Measurements from ENCODE around the gene TCF7L1.
A peak's percentile ranks its signal among the peaks of the same experiment; 100 is the strongest.
"Not testable (repeated sequence)": the region's sequence is repeated elsewhere in the genome, so short reads cannot be mapped to it uniquely, and the experiment has no call there.

The TCF7L1 gene

DNA sequence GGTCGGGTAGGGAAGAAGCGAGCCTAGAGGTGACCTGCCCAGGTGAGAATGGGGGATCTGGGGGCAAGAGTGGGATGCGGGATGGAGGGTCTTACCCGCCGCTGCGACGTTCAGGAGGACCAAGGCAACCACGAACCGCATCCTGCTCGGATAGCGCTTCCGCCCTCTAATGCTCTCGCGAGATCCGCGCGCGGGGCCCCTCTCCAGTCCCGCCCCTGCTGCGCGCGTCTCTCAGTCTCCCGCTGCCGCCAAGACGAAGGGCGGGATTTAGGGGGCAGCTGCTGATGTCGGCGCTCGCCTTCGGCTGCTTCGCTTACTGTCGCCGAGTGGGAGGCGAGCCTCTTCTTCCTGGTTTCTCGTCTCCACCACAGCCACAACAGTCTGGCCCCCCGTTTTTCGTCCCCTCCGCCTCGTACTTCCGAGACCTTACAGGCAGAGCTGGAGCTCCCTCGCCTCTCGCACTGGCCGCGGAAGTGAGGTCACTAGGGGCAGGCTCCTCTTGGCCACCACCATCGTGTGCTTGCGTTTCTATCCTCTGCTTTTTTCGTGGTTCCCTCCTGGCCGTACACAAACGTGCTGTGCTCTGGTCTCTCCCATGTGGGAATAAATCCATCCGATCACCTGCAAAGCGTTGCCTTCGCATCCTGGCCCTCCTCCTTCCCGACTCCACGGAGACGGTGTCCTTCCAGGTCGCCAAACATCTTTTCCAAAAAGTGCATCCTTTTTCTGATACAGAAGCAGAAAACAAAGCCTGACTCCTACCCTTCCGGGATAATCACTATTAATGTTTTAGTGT, 194.8 kb downstream of the TCF7L1 start, which contains the start of gene TGOLN2:
TGOLN2 (minus strand) TSS at position 168 of the 796 bp plus-strand sequence; CDS start at position 141, 27 bp downstream.
- peak; percentile 90 for DNase-seq

DNA sequence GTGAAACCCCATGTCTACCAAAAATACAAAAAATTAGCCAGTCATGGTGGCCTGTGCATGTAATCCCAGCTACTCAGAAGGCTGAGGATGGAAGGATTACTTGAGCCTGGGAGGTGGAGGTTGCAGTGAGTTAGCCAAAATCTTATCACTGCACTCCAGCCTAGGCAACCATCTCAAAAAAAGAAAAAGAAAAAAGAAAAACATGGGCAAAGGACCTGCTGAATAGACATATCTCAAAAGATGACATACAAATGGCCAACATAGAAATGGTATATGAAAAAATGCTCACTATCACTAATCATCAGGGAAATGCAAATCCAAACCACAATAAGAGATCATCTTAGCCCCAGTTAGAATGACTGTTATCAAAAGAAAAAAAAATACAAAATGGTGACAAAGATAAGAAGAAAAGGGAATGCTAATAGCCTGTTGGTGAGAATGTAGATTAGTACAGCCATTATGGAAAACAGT, 196.0 kb downstream of the TCF7L1 start:
- no peak for DNase-seq

DNA sequence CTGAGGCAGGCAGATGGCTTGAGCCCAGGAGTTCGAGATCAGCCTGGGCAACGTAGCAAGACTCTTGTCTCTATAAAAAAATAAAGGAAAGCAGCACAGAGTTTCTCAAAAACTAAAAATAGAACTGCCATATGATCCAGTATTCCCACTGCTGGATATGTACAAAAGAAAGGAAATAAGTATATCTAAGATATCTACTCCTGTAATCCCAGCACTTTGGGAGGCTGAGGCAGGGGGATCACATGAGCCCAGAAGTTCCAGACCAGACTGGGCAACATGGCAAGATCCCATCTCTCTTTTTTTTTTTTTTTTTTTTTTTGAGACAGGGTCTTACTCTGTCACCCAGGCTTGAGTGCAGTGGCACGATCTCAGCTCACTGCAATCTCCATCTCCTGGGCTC, 196.5 kb downstream of the TCF7L1 start:
- not testable (repeated sequence) for DNase-seq

DNA sequence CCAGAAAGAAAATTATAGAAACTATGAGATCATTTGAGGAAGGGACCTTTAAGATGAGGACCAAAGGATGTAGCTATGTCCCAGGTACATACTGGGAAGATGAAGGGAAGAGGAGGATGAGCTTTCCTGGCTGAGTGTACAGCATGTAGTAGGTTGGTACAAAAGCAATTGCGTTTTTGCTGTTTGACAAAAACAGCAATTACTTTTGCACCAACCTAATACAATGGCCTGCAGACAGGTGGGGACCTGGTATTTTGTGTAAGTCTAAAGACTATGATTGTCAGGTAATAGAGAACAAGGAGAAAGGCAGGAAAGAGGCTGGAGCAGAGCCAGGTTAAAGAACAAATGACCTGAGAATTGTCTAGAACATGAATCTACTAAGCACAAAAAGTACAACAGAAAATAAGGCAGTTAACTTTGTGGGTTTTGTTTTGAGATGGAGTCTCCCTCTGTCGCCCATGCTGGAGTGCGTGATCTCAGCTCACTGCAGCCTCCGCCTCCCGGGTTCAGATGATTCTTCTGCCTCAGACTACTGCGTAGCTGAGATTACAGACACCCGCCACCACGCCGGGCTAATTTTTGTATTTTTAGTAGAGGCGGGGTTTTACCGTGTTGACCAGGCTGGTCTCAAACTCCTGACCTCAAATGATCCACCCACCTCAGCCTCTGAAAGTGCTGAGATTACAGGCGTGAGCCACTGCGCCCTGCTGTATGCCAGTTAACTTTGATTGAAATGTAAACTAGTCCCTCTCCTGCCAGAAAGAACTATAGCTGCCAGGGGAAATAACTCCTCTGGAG, 197.8 kb downstream of the TCF7L1 start:
- no peak for DNase-seq

DNA sequence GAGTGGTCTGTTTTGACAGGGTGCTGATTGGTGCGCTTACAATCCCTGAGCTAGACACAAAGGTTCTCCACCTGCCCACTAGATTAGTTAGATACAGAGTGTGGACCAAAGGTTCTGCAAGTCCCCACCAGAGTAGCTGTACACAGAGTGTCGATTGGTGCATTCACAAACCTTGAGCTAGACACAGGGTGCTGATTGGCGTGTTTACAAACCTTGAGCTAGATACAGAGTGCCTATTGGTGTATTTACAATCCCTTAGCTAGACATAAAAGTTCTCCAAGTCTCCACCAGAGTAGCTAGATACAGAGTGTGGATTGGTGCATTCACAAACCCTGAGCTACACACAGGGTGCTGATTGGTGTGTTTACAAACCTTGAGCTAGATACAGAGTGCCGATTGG, 200.7 kb downstream of the TCF7L1 start:
- not testable (repeated sequence) for DNase-seq

DNA sequence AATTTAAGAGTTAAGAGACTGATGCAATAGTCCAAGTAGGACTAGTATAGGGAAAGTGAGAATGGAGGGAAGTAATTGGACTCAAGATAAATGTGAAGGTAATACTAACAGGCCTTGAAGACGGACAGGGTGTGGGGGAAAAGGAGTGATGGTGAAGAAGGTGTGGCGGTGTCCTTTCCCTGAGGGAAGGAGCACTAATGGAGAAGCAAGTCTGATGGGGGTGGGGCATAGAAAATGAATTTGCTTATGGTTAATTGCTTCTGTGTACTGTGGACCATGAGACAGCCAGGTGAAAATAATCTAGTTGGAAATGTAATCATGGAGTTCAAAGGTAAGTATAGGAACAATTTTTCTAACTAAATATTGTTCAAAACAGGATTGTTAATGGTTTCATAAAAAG, 201.7 kb downstream of the TCF7L1 start:
- DNase-seq: no peak

DNA sequence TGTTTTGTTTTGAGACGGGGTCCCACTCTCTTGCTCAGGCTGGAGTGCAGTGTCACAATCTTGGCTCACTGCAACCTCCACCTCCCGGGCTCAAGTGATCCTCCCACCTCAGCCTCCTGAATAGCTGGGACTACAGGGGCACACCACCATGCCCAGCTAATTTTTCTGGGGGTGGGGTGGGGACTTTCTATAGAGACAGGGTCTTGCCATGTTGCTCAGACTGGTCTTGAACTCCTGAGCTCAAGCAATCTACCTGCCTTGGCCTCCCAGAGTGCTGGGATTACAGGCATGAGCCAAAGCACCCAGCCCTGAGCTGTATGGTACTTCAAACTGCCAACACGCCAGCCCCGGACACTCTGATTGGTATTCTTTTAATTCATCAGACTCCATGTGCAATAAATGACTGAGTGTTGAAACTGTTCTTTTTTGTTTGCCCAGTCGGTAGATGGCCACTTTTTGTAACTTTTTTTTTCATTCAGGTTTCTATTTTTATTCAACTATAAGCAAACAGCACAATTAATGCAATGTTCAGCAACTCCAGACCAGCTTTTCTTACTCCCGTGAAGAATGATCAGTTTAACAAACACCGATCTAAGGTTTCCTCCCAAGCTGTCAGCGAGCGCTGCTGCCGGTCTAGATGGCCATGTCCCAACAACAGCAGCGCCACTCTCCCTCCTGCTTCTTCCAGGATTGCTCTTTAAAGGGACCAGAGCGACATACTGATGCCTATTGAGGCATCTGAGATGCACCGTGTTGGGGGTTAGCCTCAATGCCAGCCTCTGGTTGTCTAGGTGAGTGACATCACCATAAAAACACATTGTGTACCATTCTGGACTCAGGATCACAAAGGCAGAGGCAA, 207.1 kb downstream of the TCF7L1 start:
- no peak for DNase-seq

DNA sequence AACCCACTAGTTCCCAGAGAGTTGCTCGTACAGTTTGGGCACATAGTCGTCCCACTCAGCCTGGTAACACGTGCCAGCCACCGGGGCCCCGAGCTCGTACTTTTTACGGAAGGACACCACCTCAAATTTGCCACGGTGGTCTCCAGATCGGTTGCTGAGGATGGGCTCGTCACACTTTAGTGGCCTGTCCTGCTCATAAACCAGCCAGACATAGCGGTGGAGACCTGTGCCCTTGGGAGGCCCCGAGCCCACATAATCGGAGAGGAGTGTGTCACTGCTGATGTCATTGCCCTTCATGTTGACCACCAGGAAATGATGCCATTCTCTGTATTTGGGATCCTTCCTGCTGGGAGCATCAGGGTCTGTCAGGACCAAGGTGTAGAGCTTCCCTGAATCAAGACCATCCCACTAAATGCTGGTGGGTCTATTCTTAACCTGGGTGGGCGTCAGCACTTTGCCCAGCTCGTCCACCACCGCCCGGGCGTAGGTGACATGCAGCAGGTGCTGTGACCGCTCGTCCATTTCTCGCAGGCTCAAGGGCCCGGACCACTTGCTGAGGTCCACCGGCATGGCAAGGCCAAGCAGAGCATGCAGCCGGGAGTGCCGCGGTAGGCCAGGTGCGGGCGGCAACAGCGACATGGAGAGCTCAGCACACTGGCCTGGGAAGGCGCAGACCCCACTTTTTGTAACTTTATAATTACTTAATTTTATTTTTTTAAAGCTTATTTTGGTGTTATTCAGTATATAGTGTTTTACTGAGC, 208.3 kb downstream of the TCF7L1 start:
- no peak for DNase-seq

DNA sequence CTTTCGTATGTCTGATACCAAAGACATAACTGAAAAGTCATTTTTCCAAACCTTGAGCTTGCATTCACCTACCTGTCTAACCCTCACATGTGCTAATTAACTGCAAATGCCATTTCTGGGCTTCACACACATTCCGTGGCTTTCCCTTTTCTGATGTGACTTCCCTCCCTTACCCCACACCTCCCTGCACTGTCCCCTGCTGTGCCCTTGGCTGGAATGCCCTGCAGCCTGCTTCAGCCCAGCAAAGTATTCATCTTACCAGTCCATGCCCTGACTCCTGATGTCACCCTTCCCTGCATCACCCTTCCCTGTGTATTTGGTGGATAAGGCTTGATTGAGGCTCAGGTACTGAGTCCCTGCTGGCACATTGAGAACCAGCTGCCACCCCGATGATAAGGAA, 209.0 kb downstream of the TCF7L1 start:
- no peak for DNase-seq

DNA sequence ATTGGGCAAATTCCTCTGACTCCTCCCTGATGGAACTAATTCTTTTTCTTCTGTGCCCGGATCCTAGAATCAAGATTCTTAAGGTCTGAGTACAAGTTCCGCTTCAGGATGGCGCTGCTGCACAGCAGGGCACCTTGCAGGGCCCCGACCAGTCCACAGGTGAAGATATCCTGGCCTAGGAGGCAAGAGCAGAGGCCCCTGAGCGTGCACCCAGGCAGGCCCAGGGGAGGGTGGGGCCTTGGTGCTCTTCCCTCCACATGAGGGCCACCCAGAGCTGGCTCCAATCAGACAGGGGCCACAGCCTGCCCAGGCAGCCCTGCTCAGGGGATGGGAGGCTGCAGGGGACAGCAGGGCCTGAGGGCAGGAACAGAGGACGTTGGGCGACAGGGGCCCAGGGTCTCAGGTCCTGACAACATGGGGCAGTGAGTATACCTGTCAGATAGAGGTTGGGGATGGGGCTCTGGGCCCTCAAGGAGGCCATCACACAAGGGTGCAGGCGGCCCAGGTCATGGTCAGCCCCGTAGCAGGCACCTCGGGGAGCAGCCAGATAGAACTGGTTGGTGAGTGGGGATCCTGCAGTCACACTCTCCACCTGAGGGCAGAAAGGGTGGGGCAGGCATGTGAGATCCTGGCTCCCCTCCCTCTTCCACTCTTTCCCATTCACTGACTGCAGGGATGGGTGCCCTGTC, 210.2 kb downstream of the TCF7L1 start:
- DNase-seq: not testable (repeated sequence)

DNA sequence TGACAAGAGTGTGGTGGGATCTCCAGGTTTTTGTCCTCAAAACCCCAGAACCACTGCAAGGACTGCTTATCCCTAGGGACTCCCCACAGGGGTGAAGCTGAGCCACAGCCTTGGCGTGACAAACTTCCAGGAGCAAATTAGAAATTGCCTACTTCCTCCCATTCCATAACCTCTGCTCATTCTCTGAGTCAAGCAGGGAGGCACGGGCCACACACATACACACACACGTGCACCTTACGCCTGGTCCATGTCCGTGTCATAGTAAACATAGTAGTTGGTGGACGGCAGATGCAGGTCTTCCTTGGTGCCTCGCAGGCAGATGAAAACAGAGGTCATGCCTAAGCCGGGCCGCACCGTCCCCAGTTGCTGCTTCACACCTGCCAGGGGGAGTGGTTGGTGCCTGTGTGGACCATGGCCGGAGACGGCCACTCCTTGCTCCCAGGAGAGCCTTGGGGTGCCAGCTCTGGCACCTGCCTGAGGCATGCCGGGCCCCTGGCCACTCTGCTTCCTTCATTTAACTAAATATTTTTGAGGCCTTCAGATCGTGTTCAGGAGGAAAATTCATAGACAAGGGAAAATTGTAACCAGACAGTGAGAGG, 211.3 kb downstream of the TCF7L1 start:
- no peak for DNase-seq

DNA sequence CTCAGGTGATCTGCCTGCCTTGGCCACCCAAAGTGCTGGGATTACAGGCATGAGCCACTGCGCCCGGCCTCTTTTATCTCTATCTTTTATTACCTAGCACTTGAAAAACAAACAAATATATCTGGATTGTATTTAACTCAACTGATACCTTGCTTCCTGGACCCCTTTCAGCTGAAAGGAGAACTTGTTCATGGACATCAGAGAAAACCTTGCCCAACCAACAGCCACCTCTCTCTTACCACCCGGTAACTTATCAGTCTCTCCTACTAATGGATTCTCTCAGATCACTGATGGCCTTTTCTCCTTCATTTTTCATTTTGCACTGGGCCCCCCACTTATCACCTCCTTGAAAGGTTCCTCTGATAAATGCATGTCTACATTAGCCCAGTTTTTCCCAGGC, 214.4 kb downstream of the TCF7L1 start:
- no peak for DNase-seq

DNA sequence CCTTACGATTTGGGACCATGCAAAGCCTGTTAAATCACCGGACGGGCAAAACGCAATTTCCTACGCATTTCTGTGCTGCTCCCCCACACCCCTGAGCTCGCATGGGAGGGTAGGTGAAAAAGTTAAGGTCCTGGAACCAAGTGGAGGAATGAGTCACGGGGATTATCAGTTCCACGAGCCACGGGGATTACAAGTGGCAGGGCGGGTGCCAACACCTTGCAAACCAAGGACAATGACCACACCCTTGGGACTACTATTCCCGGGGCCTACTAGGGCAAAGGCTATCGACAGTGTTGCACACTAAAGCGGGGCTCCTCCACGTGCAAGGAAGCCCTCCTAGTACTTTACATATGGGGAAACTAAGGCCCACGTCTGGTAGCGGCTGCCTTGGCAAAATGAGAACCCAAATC, 220.7 kb downstream of the TCF7L1 start:
- no peak for DNase-seq

DNA sequence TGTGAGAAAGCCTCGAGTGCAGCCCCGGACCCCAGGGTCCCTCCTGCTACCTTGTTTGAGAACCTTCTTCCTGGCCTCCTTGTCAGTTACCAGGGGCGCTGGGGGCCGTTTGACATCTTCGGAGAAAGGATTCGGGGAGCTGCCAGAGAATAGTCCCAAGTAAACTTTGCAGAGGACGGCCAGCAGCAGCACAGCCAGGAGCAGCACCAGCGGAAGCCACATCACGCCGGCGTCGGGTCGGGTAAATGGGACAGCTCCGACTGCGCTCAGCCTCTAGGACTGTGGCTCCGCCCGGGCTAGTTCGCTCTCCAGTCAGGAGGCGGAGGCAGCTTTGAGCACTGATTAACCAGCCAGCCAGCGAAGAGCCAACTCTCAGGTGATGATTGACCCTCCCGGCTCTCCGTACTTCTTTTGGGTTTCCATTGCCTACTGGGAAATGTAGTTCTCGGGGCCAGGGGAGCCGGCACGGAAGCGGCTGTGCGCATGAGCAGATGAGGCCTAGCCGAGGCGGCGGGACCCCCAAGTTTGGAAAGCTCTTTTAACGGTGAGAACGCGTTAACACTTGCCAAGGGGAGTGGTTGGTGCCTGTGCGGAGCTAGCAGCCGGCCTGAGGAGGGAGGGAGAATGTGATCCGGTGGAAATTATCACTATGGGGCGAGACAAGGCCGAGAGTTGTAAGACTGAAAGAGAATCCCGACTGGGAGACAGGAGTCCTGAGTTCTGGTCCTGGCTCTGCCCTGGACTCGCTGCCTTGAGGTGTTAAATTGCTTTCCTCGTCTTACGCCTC, 221.3 kb downstream of the TCF7L1 start, which contains the start of the genes ELMOD3 and RETSAT:
ELMOD3 (plus strand) TSS at position 484 of the 787 bp plus-strand sequence. CDS start 2,430 bp downstream, outside the sequence.
RETSAT (minus strand) TSS at position 243 of the 787 bp plus-strand sequence; CDS start at position 222, 21 bp downstream.
- peak; percentile 94 for DNase-seq

DNA sequence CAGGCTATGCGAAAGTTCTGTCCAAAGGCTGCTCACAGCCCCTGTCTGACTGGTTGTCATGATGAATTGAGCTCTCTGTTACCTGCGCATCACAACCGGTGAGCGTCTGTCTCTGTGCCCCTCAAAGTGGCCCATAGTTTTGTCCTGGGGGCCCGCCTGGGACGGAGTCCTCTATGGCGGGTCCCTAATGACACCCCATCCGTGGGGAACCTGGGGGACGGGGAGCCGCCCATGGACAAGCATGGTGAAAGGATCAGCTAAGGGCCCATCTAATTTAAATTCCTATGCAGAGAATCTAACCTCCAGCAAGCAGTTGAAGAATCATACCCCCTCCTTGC, 221.8 kb downstream of the TCF7L1 start:
- DNase-seq: no peak

DNA sequence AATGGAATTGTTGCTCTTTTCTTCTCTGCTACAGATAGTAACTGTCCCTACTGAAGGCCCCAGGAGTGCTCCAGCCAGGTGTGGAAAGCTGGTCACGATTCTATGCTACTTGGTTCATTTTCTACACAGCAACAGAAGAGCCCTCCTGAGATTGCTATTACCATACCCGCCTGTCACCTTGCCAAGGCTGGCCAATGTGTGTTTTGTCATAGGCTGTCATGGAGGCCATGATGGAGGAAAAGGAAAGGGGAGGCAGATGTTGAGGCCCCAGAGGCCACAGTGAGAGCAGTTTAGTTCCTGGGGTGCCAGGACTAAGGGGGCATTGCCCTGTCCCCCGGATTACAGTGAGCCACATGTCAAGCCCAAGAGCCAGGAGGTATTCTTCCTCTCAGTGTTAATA, 222.3 kb downstream of the TCF7L1 start:
- no peak for DNase-seq

DNA sequence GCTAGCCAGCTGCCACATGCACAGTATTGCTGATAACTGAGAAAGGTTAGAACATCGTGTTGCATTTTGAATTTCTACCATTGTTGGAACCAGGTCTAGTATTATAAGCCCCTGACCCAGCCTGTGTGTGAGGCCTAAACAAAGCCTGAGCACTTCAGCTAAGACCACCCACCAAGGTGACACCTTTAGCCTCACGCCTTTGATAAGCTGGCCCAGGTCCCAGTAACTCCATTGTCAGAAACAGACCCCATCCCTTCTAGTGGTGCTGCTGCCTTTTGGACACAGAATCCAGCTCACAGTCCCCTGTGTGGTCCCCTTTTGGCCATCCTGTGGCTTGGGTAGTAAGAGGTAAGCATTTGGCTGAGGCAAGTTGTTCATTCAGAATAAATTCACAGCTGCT, 223.0 kb downstream of the TCF7L1 start:
- no peak for DNase-seq

DNA sequence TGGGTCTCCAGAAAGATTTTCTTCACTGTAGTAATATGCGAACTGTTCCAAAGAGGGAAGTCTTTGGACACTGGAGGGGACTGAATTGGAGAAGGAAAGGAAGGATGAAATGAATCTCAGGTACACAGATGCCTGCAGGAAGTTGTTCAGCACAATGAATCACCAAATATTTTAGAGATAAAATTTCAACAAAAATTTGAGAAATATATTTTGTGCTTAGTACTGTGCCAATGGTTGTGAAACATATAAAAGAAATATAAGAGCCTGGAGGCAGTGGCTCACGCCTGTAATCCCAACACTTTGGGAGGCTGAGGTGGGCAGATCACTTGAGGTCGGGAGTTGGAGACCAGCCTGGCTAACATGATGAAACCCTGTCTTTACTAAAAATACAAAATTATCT, 224.5 kb downstream of the TCF7L1 start:
- DNase-seq: no peak

Data from NCI-H2107 (cell line).